GM21576 (cell line): ENCODE data around the gene APPL2.
"Not testable (repeated sequence)": the region's sequence is repeated elsewhere in the genome, so short reads cannot be mapped to it uniquely, and the experiment has no call there.

Experiments used
- ATAC-seq: cut with Tn5 transposase; IDR thresholded peaks from one replicate; pipeline ENCODE4 v1.9.1; 2021; ENCODE audit warnings: mild to moderate bottlenecking, moderate library complexity; ENCODE audit not compliant: unreplicated experiment

Gene APPL2

DNA sequence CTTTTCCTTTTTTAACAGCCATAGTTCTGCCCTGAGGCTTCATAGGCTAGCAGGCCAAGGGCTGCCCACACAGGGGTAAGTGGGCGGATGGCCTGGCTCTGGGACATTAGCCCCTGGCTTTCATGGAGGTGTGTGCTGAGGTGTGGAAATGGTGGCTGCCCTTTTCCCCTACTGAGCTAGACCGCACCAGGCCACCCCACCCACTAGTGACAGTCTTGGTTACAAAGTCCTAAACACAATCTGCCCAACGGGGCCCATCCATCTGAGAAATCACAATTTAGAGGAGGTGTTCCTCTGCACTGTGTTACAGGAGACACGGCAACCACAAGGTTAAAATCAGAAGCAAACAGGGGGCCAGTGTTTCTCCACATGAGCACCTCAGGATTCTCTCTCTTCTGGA lies 35.6 kb downstream of the APPL2 start:
- ATAC-seq, result no peak

DNA sequence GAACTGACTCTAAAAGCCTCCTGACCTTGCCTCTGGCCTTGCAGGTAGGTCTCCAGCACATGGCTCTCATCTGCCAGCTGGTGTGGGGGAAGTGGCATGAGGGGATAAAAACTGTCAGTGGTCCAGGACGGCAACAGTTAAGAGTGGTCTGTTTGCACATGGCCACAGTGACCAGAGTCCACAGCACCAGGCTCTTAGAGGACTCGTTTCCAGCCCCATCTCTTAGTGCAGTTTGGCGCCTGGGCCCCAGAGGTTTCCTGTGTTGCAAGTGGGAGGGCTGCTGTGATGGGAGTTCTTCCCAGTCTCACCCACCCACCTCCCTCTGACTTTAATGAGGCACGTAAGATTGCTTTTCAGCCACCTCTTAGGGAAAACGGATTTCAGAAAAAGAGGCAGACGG lies 37.0 kb downstream of the APPL2 start:
- no peak for ATAC-seq

DNA sequence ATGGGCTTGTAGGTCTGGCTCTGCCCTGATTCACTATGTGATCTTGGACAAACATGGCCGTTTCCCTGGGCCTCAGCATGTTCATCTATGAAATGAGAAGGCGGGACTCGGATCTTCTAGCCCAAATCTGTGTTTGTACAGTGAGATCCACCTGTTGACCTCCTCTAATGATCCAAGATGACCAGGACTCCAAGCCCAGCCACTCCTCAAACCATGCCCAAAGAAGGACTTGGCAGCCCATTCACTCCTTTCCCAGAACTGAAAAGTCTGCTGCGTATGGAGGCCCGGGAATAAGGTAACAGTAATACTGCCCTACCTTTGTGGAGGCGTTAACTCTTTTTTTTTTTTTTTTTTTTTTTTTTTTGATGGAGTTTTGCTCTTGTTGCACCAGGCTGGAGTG lies 39.9 kb downstream of the APPL2 start:
- ATAC-seq, result no peak

GRCh38 chr12:105194947-105195346 lies 41.0 kb downstream of the APPL2 start:
- ATAC-seq, result no peak

DNA sequence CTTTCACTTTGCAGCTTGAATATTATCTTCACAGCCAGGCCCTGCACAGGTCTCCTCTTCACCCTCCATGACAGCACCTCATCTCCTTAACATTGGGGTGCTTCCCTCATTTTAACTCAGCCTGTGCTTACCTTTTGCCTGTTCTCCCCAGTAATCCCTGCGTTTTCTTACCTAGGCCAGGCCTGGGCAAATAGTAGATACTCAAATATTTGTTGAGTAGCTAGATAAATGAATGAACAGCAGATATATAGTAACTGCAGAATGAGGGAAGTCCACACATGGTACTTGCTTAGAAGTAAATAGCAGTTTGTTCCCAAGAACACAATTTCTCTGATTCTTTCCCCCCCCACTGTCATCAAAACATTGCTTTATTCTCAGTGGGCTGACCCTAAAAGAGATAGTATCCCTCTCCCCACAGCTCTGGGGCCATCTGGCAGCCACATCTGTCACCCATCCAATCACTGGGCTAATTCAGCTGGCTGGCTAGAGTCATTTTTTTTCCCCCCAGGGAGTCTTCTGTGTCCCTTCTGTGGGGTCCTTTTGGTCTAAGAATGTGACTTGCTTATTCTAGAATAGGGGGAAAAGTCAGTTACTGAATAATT lies 43.2 kb downstream of the APPL2 start:
- no peak for ATAC-seq

DNA sequence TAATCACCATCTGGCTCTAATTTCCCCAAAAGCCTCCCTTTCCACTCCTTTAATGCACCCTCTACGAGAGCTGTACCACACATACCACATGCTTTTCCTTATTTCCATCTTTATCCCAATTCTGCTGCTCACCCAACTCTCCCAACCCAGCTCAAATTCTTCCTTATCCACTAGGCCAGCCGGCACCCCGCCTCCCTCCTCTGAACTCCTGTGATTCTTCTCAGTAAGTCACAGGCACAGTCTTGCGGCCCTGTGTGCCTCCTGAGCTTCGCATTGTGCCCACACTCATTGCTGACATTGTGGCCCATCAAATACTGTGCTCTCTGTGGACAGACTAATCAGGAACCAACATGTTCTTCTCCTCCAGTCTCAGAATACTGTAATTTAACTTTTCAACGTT lies 45.4 kb downstream of the APPL2 start:
- ATAC-seq, result no peak

DNA sequence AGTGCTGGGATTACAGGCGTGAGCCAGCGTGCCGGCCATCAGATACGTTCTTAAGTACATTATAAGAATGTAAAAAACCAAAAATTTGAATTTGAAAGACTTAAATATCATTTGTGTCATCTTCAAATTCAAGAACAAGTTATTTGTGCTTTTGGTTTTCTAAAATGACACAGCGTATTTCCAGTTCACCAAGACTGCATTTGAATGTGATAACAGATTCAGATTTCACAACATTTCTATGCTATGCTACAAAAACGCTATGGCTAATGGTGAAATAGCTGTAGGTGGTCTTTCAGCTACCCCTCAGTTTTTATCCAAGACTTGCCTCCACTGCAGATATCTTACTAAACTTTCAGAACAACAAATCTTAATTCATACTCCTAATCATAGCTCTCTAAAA lies 46.7 kb downstream of the APPL2 start:
- ATAC-seq, result no peak

DNA sequence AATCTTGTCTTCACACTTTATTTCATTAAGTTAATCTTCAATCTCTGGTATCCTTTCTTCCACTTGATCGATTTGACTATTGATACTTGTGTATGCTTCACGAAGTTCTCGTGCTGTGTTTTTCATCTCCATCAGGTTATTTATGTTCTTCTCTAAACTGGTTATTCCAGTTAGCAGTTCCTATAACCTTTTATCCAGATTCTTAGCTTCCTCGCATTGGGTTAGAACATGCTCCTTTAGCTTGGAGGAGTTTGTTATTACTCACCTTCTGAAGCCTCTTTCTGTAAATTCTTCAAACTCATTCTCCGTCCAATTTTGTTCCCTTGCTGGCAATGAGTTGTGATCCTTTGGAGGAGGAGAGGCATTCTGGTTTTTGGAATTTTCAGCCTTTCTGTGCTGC lies 52.0 kb downstream of the APPL2 start:
- ATAC-seq, result not testable (repeated sequence)

GRCh38 chr12:105183406-105183805 lies 52.6 kb downstream of the APPL2 start:
- not testable (repeated sequence) for ATAC-seq

- not testable (repeated sequence) for ATAC-seq
These were observed 56.9 kb downstream of the APPL2 start for GRCh38 chr12:105179114-105179513.

- ATAC-seq, result no peak
These were observed 58.8 kb downstream of the APPL2 start for GRCh38 chr12:105177208-105177607.

GRCh38 chr12:105175397-105175990 lies 60.5 kb downstream of the APPL2 start:
- no peak for ATAC-seq

DNA sequence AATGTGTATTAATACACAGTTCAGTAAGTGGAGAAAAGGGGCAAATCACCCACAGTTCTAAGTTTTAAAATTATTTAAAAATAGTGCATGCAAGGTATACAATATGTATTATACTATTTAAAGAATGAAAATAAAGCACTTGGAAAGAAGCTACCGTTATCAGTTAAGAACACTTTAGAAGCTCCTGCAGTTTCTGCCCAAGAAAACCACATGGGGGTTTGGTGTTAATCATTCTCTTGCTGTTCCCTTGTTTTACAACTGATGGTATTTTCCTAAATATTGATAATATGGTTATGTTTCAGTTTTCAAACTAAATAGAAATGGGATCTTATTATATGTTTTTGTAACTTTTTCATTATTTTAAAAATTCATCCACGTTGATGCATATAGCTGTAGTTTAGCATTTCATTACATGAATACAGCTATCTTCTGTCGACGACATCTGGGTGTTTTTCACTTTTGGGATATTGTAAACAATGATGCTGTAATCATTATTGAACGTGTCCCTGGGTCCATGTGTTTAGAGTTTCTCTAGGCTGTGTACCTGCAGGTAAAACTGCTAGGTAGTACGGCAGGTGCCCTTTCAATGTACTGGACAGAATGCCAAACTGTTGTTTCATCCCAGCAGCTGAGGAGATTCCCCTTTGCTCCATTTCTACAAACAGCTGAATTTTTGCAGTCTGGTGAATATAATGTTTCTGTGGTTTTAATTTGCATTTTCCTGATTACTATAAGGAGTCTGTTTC lies 64.1 kb downstream of the APPL2 start:
- ATAC-seq, result no peak

GRCh38 chr12:105170139-105170538 lies 65.8 kb downstream of the APPL2 start:
- ATAC-seq, result no peak

- ATAC-seq, result no peak
These were observed 68.0 kb downstream of the APPL2 start for GRCh38 chr12:105168006-105168405.

DNA sequence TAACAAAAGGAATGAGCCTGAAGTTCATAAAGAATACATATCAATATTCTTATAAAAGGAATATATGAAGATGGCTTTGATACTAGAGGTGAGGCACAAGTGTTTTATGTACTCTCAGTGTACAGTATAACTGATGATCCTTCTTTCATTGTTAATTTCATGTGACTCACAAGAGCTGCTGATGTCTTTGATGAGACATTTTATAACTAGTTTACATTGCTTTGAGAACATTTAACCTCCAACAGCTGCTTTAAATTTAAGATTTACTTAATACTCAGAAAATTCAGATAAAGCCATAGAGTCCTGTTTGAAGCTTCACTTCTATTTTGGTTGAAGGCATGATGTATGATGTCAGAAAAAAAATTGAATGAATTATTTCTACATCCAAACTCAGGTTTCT lies 68.6 kb downstream of the APPL2 start:
- no peak for ATAC-seq

DNA sequence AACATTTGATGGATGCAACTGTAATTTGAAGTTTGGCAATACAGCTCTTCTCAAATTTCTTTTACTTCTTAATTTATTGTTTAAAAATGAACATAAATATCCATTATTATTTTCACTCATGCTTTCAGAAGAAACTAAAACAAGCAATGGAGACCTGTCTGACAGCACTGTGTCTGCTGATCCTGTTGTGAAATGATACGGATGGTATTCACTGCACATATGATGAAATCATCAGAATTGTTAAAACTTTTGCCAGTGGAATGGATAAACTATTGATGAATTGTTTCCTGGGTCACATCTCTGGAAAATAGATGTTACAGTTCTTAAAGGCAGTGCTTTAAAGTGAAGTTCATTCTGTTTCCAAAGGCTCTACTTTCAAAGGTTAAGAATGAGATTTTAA lies 69.2 kb downstream of the APPL2 start:
- ATAC-seq, result no peak

DNA sequence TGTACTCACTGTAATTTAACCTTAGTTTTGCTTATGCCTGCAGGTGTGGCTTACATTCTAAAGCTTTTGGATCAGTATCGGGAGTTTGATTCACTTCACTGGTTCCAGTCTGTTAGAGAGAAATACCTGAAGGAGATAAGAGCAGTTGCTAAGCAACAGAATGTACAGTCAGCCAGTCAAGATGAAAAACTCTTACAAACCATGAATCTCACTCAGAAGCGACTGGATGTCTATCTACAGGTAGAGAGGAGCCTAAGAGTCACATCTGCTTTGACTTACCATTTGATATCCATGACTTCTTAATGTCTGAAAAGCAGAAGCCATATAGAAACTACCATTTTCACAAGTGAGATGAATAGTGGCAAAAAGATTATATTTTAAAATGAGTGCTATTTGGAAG lies 71.9 kb downstream of the APPL2 start:
- ATAC-seq, result no peak

- no peak for ATAC-seq
These were observed 73.8 kb downstream of the APPL2 start for GRCh38 chr12:105162174-105162573.

DNA sequence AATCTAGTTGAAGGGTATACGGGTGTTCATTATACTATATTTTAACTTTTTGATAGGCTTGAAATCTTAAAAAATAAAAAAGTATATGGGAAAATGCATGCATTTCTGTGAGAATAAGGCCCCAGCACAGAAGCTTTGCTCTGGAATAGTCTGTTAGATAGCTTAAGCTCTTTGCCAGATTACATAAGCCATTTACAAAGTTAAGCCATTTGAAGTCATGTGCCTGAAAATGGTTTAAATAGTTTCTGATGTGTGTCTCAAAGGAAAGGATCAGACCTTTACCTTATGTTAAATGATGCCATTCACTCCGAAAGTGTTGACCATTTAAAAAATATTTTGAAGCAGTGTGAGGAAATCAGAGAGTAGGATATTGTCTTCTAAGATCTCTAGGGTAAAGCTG lies 77.1 kb downstream of the APPL2 start:
- no peak for ATAC-seq

- no peak for ATAC-seq
These were observed 78.4 kb downstream of the APPL2 start for GRCh38 chr12:105157606-105158005.

DNA sequence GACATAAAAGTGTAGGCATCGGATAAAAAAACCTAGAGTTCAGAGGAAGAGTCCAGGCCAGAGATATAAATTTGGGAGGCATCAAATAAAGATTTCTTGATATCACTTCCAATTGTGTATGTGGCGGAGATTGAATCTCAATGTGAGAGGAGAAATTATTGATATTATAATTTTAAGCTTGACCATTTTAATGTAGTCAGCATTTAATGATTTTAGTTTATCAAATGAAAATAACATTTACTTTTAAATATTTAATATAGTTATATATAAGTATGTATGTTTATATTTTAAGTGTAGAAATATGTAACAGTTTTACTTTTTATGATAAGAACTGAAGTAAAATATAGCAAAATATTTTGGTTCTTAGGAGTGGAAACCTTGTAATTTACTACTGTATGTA lies 79.7 kb downstream of the APPL2 start:
- no peak for ATAC-seq
